HG03575 (cell line): ENCODE data around the gene KRT26.

Experiments
- ATAC-seq: cut with Tn5 transposase; IDR thresholded peaks from one replicate; pipeline ENCODE4 v1.9.1; 2021; ENCODE audit not compliant: unreplicated experiment, insufficient number of reproducible peaks, low FRiP score; ENCODE audit errors: extremely low read depth

Gene KRT26

DNA sequence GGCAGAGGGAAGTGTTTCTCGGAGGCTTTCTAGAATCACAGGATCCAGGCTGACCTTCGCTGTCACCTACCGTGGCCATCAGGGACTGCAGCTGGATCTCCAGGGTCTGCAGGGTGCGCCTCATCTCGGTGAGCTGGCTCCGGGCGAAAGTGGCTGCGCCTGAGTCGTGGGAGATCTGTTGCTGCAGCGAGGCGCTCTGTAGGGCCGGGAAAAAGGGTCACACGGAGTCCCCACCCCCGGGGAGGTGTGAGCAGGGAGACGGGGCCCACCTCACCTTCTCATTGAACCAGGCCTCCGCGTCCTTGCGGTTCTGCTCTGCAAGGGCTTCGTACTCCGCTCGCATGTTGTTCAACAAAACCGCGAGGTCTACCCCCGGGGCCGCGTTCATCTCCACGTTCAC lies 24.8 kb upstream of the KRT26 start:
- no peak for ATAC-seq

- ATAC-seq = no peak
These were observed 23.1 kb upstream of the KRT26 start for GRCh38 chr17:40795019-40795667.

DNA sequence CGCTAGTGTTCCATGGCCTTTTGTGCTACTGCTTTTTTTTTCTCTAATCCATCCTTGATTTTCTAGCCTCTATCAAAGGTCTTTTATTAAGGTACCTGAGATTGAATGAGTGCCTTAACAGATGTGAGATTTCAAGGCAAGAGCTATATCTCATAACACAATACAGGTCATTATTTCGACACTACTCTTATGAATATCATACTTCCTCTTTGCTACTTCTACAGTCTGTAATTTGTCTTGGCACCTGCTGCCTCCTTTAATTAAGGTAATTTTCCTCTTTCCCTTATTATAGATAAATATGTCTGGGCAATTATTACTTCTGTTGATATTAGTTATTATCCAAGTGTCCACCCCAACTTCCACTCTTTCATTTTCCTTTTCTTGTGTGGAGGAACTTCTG lies 22.5 kb upstream of the KRT26 start:
- no peak for ATAC-seq

DNA sequence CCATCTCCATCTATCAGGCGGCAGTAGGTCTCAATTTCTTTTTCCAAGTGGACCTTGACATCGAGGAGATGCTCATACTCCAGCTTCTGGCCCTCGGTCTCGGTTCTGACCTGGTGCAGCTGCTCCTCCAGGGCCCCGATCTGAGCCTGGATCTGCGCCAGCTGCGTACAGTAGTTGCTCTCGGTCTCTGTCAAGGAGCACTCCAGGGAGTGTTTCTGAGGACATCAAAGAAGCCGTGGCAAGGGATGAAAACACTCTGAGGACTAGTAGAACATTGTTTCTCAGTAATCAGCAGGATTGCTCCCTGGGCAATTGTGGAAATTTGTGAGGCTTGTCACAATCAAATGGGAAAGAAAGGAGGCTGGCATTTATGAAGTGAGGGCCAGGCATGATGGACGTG lies 21.8 kb upstream of the KRT26 start:
- ATAC-seq = no peak

GRCh38 chr17:40791787-40792436 lies 19.9 kb upstream of the KRT26 start:
- no peak for ATAC-seq

DNA sequence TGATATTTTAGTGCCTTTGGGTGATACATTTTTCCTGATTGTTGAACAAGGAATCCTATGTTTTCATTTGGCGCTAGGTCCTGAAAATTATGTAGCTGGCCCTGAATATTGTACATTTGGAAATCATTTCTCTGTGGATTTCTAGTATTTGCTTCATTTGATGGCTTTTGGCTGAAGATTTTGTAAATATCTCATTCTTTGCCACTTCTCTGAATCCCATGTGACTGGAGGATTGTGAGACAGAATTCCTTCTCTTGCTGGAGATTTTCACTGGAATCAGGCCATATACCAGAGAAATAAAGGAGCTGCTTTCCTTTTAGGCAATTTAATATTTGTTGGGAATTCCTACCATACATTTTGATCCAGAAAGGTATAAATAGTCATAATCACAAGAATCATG lies 19.1 kb upstream of the KRT26 start:
- no peak for ATAC-seq

- ATAC-seq = no peak
These were observed 10.4 kb upstream of the KRT26 start, which contains the start of gene KRT27 for GRCh38 chr17:40782450-40782849. TSS of gene KRT27 (minus strand) at chr17:40782550. CDS start at chr17:40782493, 57 bp downstream.

DNA sequence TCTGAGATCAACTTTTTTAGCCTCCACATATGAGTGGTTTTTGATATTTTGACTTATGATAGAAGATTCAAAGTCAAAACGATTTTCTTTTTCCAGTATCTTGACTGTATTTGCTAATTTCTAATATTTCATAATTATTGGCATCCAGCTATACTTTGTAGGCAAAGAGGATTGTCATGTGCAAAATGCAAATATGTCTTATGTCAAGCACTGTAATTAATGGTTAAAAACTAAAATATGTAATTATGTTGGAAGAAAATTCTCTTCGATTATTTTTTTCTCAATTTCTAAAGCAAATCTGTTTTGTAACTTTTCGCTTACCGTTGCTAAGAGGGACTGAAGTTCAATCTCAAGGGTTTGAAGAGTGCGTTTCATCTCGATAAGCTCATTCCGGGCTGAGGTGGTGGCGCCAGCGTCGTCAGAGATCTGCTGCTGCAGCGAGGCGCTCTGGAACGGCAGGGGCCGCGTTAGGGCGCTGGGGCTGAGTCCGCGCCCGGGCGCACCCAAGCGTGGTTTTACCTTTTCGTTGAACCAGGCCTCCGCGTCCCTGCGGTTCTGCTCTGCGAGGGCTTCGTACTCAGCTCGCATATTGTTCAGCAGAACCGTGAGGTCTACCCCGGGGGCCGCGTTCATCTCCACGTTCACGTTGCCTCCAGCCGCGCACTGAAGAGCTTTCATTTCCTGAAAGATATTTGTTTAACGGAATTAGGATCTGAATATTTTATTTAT lies 7.3 kb upstream of the KRT26 start:
- no peak for ATAC-seq

- ATAC-seq = no peak
These were observed 6.5 kb upstream of the KRT26 start for GRCh38 chr17:40778461-40778860.

- ATAC-seq = no peak
These were observed 6.0 kb upstream of the KRT26 start for GRCh38 chr17:40777971-40778370.

DNA sequence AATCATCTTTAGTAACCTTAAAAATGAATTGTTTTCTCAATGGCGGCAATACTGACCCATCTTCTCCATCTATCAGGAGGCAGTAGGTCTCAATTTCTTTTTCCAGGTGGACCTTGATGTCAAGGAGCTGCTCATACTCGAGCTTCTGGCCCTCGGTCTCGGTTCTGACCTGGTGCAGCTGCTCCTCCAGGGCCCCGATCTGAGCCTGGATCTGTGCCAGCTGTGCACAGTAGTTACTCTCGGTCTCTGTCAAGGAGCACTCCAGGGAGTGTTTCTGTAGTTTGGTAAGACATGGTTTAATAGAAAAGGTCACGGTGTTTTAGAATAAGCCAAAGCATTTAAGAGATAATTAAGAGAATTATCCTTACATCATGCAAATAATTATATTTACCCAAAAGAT lies 5.5 kb upstream of the KRT26 start:
- ATAC-seq = no peak

DNA sequence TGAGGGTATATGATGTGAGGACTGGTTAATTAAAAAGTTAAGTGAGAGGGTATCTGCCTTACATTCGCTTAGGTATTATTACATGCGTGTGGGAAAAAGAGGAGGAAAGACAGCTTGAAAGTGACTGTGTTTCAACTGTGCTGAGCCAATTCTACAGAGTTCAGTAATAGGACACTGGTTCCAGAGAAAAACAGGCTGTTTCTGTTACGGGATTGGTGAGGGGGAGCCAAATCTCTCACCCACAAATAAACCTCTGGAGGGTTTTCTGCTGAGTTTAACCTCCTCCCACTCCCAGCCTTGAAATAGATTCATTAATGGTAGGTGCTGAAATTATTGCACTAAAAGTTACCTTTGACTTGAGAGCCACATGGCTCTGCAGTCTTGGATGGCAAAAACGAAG lies 3.9 kb upstream of the KRT26 start:
- ATAC-seq = no peak

- ATAC-seq = no peak
These were observed 6.3 kb downstream of the KRT26 start for GRCh38 chr17:40765657-40766056.

DNA sequence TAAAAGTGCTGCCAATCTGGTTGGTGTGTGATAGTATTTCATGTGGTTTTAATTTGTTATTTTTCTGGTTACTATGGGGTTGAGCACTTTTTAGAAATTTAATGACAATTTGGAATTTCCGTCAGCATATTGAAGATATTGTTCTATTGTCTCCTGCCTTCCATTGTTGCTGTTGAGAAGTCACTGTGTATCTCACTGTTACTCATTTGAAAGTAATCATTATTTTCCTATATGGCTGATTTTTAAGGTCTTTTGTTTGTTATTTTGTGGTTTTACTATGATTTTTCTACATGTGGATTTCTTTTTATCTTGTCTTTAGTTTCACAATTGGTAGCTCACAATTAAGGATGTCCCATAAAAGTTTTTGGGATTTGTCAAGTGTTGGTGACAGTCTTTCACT lies 8.2 kb downstream of the KRT26 start:
- ATAC-seq = no peak

DNA sequence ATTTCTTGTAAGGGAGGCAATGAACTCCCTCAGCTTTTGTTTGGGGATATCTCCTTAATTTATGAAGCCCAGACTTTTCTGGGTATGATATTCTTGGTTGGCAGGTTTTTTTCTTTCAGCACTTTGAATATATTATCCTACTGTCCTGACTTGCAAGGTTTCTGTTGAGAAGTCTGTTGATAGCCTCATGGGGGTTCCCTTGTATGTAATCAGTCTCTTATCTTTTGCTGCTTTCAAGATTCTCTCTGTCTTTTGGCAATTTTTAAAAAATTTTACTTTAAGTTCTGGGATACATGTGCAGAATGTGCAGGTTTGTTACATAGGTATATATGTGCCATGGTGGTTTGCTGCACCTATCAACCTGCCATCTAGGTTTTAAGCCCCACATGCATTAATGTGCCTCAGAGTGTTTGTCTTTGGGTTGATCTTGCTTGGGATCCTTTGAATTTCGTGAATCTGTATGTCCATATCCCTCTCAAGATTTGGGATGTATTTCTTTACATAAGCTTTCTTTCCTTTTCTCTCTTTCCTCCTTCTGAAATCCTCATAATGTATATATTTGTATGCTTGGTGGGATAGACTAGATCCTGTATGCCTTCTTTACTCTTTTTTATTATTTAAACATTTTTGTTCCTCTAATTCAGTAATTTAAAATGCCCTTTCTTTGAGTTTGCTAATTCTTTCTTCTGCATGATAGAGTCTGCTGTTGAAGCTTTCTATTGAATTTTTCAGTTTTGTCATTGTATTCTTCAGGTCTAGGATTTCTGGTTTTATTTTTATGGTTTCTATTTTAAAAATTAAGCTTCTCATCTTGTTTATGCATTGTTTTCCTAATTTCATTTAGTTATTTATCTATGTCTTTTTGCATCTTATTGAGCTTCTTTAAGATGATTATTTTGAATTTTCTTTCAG lies 11.6 kb downstream of the KRT26 start:
- no peak for ATAC-seq

- ATAC-seq = no peak
These were observed 16.8 kb downstream of the KRT26 start, which contains the start of gene KRT25 for GRCh38 chr17:40755231-40755630. TSS of gene KRT25 (minus strand) at chr17:40755331. CDS start at chr17:40755271, 60 bp downstream.

DNA sequence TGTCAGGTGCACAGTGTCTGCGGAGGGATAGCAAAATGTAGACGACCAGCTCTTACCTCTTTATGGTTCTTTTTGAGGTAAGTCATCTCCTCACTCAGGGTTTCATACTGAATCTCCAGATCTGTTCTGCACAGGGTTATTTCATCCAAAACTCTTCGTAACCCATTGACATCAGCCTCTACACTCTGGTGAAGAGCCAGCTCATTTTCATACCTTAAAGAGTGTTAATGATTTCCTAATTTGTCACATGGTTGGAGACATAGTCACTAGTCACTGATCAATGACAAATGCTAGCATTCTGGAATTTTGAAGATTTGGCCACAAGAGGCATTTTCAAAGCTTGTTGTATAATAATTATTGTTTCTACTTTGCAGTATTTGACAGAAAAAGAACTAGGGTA lies 18.2 kb downstream of the KRT26 start:
- ATAC-seq = no peak

GRCh38 chr17:40751065-40751464 lies 20.9 kb downstream of the KRT26 start:
- no peak for ATAC-seq

GRCh38 chr17:40750391-40750790 lies 21.6 kb downstream of the KRT26 start:
- ATAC-seq = no peak
